Heart left ventricle (tissue), 13 donors: ENCODE measurements around the gene TAOK2.

Source experiments
- CTCF ChIP-seq, 12 donors: fragments of 200-600 bp; sonication (generic) in 4 of 12; IDR thresholded peaks; one replicate each; pipeline versions ENCODE4 v1.5.0 to v1.8.0; 2018 to 2022; ENCODE audit warnings: antibody characterized with exemption in 12 of 12, mild to moderate bottlenecking in 5 of 12
- POLR2A ChIP-seq, 2 donors: fragments of 450-650 bp; IDR thresholded peaks; one replicate each; pipeline ENCODE4 v1.6.1; 2017; ENCODE audit warnings: antibody characterized with exemption in 2 of 2, mild to moderate bottlenecking in 2 of 2, moderate library complexity in 2 of 2
- donor health status: ischemic (EF 13 %, LVEDD 7.1; RV severe dilation, severe dysfunction).
- donor health status: DM: no; HTN: yes; CAD: no.
- donor health status: DM: no; HTN: no; CAD: no.
- donor health status: ischemic (EF 25% LVEDD 6.9; RV normal size, moderate dysfunction).
- donor health status: ischemic (EF 25% LVEDD 5.7; RV mildly dilated, moderate dysfunction).
- donor health status: ischemic (EF 35%, LVEDD 5.7; RV mildly dilated, moderate dysfunction).
- donor health status: nonischemic (EF 11% LVEDD 7.7; RV severe dilation, severe dysfunction).
- donor health status: DM: yes; HTN: yes; CAD: no.
- donor health status: PGD.
- donor health status: ischemic (EF 29% LVEDD 5.4; RV normal size, mild dysfunction).
- donor health status: nonischemic (EF 23%, LVEDD 6.1; RV moderate dilation, normal function).

- no peak for TF ChIP-seq POLR2A (IDR thresholded peaks at IDR 0.05)
- TF ChIP-seq CTCF (IDR thresholded peaks at IDR 0.05): no peak
Measured at GRCh38 chr16:29988346-29989075, 14.8 kb downstream of the TAOK2 start.
